Measurements from ENCODE around the gene ERMP1.

ERMP1 gene

GRCh38 chr9:5735072-5735471 is 97.8 kb downstream of the ERMP1 start:
- in situ Hi-C loops (cut with HindIII; ENCODE audit: low pct_ligation_motif_present, low sequenced_read_pairs), result no loop called here
- TF ChIP-seq CTCF (IDR thresholded peaks at IDR 0.05; ENCODE audit: low read depth, low read length, missing control alignments), result no peak
- DNase-seq, result no peak
- H3K4me3 ChIP-seq (ENCODE audit: low read depth, low read length), result no peak overlapping the region
- H3K27ac ChIP-seq, result no peak overlapping the region
- H3K36me3 ChIP-seq (replicated peaks), result peaks cover 4% of the 10 kb centered on the region
- no peaks in the 10 kb centered on the region for H3K27me3 ChIP-seq (replicated peaks)
